Neural progenitor cell (in vitro differentiated cells): ENCODE data around the gene PKD1L1. TPM values are rescaled to one million over a fixed set of nuclear protein-coding genes. Genes with fewer than 3 reads are reported as not detected.

Source experiments
- DNase-seq: peaks from one replicate; pipeline ENCODE4 v3.0.0-alpha.2; 2016; ENCODE audit warnings: low spot score
- H2AFZ ChIP-seq: fragments of 200-600 bp; sonication (generic); replicated peaks from 2 replicates; pipeline ENCODE4 v1.6.1; 2016; ENCODE audit warnings: antibody characterized with exemption
- H3F3A ChIP-seq: fragments of 200-600 bp; sonication (generic); 2 replicates; pipeline ENCODE4 v1.6.1; 2016; ENCODE audit warnings: antibody characterized with exemption, low read depth
- H3K27ac ChIP-seq: fragments of 200-600 bp; sonication (generic); 2 replicates; pipeline ENCODE4 v1.5.1; 2016; ENCODE audit warnings: mild to moderate bottlenecking
- H3K27me3 ChIP-seq: fragments of 200-600 bp; sonication (generic); 2 replicates; pipeline ENCODE4 v1.6.1; 2016; ENCODE audit warnings: mild to moderate bottlenecking, moderate library complexity
- H3K36me3 ChIP-seq: fragments of 200-600 bp; sonication (generic); 2 replicates; pipeline ENCODE4 v1.5.1; 2016
- H3K4me1 ChIP-seq: fragments of 200-600 bp; sonication (generic); 2 replicates; pipeline ENCODE4 v1.6.1; 2016; ENCODE audit warnings: mixed run types
- H3K4me2 ChIP-seq: fragments of 200-600 bp; sonication (generic); 2 replicates; pipeline ENCODE4 v1.6.1; 2016
- H3K4me3 ChIP-seq: fragments of 200-600 bp; sonication (generic); 2 replicates; pipeline ENCODE4 v1.5.1; 2016
- H3K79me2 ChIP-seq: fragments of 200-600 bp; sonication (generic); 2 replicates; pipeline ENCODE4 v1.6.1; 2016; ENCODE audit warnings: low read depth
- H3K9ac ChIP-seq: fragments of 200-600 bp; sonication (generic); 2 replicates; pipeline ENCODE4 v1.6.1; 2016
- H3K9me3 ChIP-seq: fragments of 200-600 bp; sonication (generic); 2 replicates; pipeline ENCODE4 v1.5.1; 2016; ENCODE audit warnings: low read depth
- H4K20me1 ChIP-seq: fragments of 200-600 bp; sonication (generic); 2 replicates; pipeline ENCODE4 v1.6.1; 2016; ENCODE audit warnings: low read depth
- H3K27ac Mint-ChIP-seq: 3 replicates; pipeline ENCODE4 v1.8.0; 2021; ENCODE audit warnings: mixed read lengths
- H3K27me3 Mint-ChIP-seq: 2 replicates; pipeline ENCODE4 v1.8.0; 2022; ENCODE audit warnings: low read depth, mild to moderate bottlenecking, inconsistent platforms, moderate library complexity, mixed read lengths; ENCODE audit not compliant: insufficient read depth
- H3K36me3 Mint-ChIP-seq: 3 replicates; pipeline ENCODE4 v1.8.0; 2021; ENCODE audit warnings: mixed read lengths
- H3K4me1 Mint-ChIP-seq: 3 replicates; pipeline ENCODE4 v1.8.0; 2021; ENCODE audit warnings: mixed read lengths
- H3K4me3 Mint-ChIP-seq: 3 replicates; pipeline ENCODE4 v1.8.0; 2021; ENCODE audit warnings: mild to moderate bottlenecking, moderate library complexity, mixed read lengths
- H3K9me3 Mint-ChIP-seq: 3 replicates; pipeline ENCODE4 v1.8.0; 2020; ENCODE audit warnings: mixed read lengths
- EZH2 ChIP-seq: fragments of 200-600 bp; sonication (generic); IDR thresholded peaks from 2 replicates; pipeline ENCODE4 v1.6.1; 2017; ENCODE audit warnings: antibody characterized with exemption, mild to moderate bottlenecking, moderate library complexity
- EZH2phosphoT487 ChIP-seq: fragments of 200-600 bp; sonication (generic); IDR thresholded peaks from 2 replicates; pipeline ENCODE4 v1.6.1; 2017; ENCODE audit warnings: antibody characterized with exemption
- total RNA-seq: library from RNA; depleted of rRNA; stranded (reverse); fragments of >200 nt; gene quantifications from 2 replicates; pipeline ENCODE4 v1.2.3, GENCODE V29; 2015; ENCODE audit warnings: low replicate concordance
- TF ChIP-seq, protein P1 (sequence below): fragments of 200-600 bp; sonication (generic); IDR thresholded peaks from 2 replicates; pipeline ENCODE4 v1.5.1; 2017; ENCODE audit warnings: antibody characterized with exemption, mild to moderate bottlenecking

PKD1L1 gene
- total RNA-seq, 1 donor from 2014 or later: 0.07 TPM

DNA sequence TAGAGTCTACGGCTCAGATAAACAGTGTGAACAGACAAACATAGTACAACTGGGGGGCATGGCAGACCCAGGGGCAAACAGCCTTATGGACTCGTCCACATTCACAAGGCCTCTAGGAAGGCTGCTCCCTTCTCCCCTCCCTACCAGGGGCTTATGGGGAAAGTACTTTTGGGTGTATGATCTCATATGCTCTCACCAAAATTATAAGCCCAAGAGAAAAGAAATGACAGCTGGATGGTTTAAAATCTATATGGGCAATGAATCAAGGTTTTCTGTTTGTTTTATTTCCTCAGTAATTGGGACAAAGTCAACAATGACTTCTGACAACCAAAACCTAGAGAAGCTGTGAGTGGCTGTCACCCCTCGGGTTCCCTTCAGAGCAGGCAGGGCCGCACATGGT is 144.4 kb downstream of the PKD1L1 start:
- H3K27me3 ChIP-seq: no peaks in the 10 kb centered on the region
- Mint-ChIP-seq H3K4me1 (peaks cover 2% of the 10 kb centered on the region), H3K4me3 (no peak overlapping the region), H3K27ac (no peak overlapping the region), H3K36me3 (no peaks in the 10 kb centered on the region), H3K27me3 (peaks cover 2% of the 10 kb centered on the region), H3K9me3 (no peaks in the 10 kb centered on the region)
- no peak for TF ChIP-seq EZH2
- TF ChIP-seq, protein P1, sequence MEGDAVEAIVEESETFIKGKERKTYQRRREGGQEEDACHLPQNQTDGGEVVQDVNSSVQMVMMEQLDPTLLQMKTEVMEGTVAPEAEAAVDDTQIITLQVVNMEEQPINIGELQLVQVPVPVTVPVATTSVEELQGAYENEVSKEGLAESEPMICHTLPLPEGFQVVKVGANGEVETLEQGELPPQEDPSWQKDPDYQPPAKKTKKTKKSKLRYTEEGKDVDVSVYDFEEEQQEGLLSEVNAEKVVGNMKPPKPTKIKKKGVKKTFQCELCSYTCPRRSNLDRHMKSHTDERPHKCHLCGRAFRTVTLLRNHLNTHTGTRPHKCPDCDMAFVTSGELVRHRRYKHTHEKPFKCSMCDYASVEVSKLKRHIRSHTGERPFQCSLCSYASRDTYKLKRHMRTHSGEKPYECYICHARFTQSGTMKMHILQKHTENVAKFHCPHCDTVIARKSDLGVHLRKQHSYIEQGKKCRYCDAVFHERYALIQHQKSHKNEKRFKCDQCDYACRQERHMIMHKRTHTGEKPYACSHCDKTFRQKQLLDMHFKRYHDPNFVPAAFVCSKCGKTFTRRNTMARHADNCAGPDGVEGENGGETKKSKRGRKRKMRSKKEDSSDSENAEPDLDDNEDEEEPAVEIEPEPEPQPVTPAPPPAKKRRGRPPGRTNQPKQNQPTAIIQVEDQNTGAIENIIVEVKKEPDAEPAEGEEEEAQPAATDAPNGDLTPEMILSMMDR: no peak
- no peaks in the 10 kb centered on the region for H3K9me3 ChIP-seq
- H3K4me3 ChIP-seq: no peak overlapping the region
- no peaks in the 10 kb centered on the region for H3F3A ChIP-seq
- no peak overlapping the region for H3K27ac ChIP-seq
- H2AFZ ChIP-seq: no peak overlapping the region
- H3K4me2 ChIP-seq: no peak overlapping the region
- H3K36me3 ChIP-seq: no peaks in the 10 kb centered on the region
- H3K4me1 ChIP-seq: no peaks in the 10 kb centered on the region
- no peak overlapping the region for H3K9ac ChIP-seq
- H4K20me1 ChIP-seq: no peaks in the 10 kb centered on the region
- no peaks in the 10 kb centered on the region for H3K79me2 ChIP-seq
- DNase-seq: no peak

DNA sequence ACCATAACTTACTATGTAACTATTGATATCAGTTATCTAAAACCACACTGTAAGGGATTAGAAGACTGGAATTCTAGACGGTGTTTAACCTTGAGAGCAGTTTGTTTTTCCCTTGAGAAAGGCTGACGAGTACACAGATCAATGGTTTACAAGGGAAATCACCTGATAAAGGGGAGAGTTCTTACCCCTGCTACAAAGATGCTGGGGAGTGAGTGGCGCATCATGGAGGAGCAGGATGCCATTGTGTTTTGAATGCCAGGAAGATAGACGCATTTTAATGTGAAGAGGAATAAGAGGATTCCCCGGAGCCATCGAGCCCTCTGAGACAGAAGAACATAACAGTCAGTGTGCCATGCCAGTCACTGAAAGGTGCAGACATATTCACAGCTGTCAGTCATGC is 145.2 kb downstream of the PKD1L1 start:
- no peaks in the 10 kb centered on the region for H3F3A ChIP-seq
- no peaks in the 10 kb centered on the region for H3K79me2 ChIP-seq
- H3K9me3 ChIP-seq: no peaks in the 10 kb centered on the region
- no peaks in the 10 kb centered on the region for H3K9me3 Mint-ChIP-seq
- H3K27me3 Mint-ChIP-seq: peaks cover 2% of the 10 kb centered on the region
- no peak overlapping the region for H3K27ac Mint-ChIP-seq
- H3K4me1 Mint-ChIP-seq: peaks cover 2% of the 10 kb centered on the region
- H3K36me3 Mint-ChIP-seq: no peaks in the 10 kb centered on the region
- H3K4me3 Mint-ChIP-seq: no peak overlapping the region
- H3K9ac ChIP-seq: no peak overlapping the region
- no peak overlapping the region for H2AFZ ChIP-seq
- no peak overlapping the region for H3K4me3 ChIP-seq
- no peaks in the 10 kb centered on the region for H3K27me3 ChIP-seq
- TF ChIP-seq EZH2 (no peak), EZH2phosphoT487 (no peak)
- TF ChIP-seq, protein P1: no peak
- H3K36me3 ChIP-seq: no peaks in the 10 kb centered on the region
- no peaks in the 10 kb centered on the region for H4K20me1 ChIP-seq
- H3K4me2 ChIP-seq: no peak overlapping the region
- H3K27ac ChIP-seq: no peak overlapping the region
- DNase-seq: no peak
- H3K4me1 ChIP-seq: no peaks in the 10 kb centered on the region

DNA sequence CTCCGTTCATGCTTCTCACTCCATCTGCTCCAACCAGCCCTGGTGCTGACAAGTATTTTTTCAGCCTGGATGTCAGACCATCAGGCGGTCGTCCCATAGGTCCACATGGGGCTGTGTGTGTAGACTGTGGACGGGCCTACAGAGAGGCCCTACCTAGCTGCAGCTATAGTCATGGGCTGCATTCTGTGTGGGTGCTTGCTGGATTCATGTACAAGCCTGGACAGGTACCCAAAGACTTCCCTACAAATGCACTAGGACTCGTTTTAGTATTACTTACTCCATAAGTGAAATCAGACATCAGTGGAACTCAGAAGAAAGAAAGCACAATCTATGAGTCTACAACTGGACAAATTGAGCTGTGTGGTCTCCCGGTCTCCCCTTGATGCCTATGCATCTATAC is 146.8 kb downstream of the PKD1L1 start:
- Histone ChIP-seq H3F3A (no peaks in the 10 kb centered on the region), H4K20me1 (no peaks in the 10 kb centered on the region), H3K9me3 (no peaks in the 10 kb centered on the region), H2AFZ (no peak overlapping the region), H3K4me1 (no peaks in the 10 kb centered on the region), H3K27me3 (no peaks in the 10 kb centered on the region), H3K9ac (no peak overlapping the region), H3K4me3 (no peak overlapping the region), H3K4me2 (no peak overlapping the region), H3K36me3 (no peaks in the 10 kb centered on the region), H3K27ac (no peak overlapping the region), H3K79me2 (no peaks in the 10 kb centered on the region)
- H3K9me3 Mint-ChIP-seq: no peaks in the 10 kb centered on the region
- H3K4me1 Mint-ChIP-seq: peaks cover 2% of the 10 kb centered on the region
- H3K27ac Mint-ChIP-seq: no peak overlapping the region
- H3K36me3 Mint-ChIP-seq: no peaks in the 10 kb centered on the region
- peaks cover 2% of the 10 kb centered on the region for H3K27me3 Mint-ChIP-seq
- no peak overlapping the region for H3K4me3 Mint-ChIP-seq
- TF ChIP-seq EZH2phosphoT487: no peak
- TF ChIP-seq, protein P1: no peak
- no peak for TF ChIP-seq EZH2
- DNase-seq: no peak

DNA sequence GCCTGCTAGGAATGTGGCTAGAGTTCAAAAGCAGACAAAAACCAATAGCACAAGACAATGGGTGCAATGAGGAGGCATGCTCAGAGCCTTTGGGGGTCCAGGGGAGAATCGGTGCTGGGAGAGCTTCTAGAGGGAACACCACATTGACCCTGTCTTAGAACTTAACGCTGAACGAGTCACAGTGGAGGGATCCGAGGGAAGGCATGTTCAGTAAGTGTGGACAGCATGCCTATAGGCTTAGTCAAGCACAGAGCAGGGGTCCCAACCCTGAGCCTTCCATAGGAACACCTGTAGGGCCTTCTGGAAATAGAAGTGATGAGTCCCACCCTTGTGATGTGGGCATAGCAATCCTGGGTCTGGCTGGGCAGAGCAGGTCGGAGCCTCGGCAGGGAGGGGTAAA is 148.7 kb downstream of the PKD1L1 start:
- Histone ChIP-seq H4K20me1 (no peaks in the 10 kb centered on the region), H3F3A (no peaks in the 10 kb centered on the region), H3K4me3 (no peak overlapping the region), H2AFZ (no peak overlapping the region), H3K4me1 (no peaks in the 10 kb centered on the region), H3K27ac (no peak overlapping the region), H3K27me3 (no peaks in the 10 kb centered on the region), H3K79me2 (no peaks in the 10 kb centered on the region), H3K9ac (no peak overlapping the region), H3K4me2 (no peak overlapping the region), H3K36me3 (no peaks in the 10 kb centered on the region), H3K9me3 (no peaks in the 10 kb centered on the region)
- Mint-ChIP-seq H3K9me3 (no peaks in the 10 kb centered on the region), H3K27me3 (no peaks in the 10 kb centered on the region), H3K4me3 (no peak overlapping the region), H3K4me1 (no peaks in the 10 kb centered on the region), H3K36me3 (no peaks in the 10 kb centered on the region), H3K27ac (no peak overlapping the region)
- no peak for DNase-seq
- TF ChIP-seq EZH2phosphoT487: no peak
- TF ChIP-seq EZH2: no peak
- TF ChIP-seq, protein P1: no peak
